ENCODE measurements around the gene BTG1. TPM values are rescaled to one million over a fixed set of nuclear protein-coding genes. Genes with fewer than 3 reads are reported as not detected.

BTG1 gene
- total RNA-seq, 1 donor from 2014 or later = 164 TPM

- H3K9me3 Mint-ChIP-seq (ENCODE audit: low read depth) = peaks cover 15% of the 10 kb centered on the region
- no peak for DNase-seq (ENCODE audit: low spot score, unreplicated experiment)
- peaks cover 17% of the 10 kb centered on the region for H3K36me3 Mint-ChIP-seq (ENCODE audit: insufficient read depth)
- H3K4me1 Mint-ChIP-seq (ENCODE audit: low read depth) = peaks cover 28% of the 10 kb centered on the region
- no peak overlapping the region for H3K4me3 Mint-ChIP-seq (ENCODE audit: low read depth)
- TF ChIP-seq CTCF (IDR thresholded peaks at IDR 0.05; ENCODE audit: unreplicated experiment) = no peak
- H3K27ac Mint-ChIP-seq = peak overlapping the region; percentile 41
- no peaks in the 10 kb centered on the region for H3K27me3 Mint-ChIP-seq
Measured at GRCh38 chr12:92118826-92119536, 26.7 kb downstream of the BTG1 start.

GRCh38 chr12:92114834-92115233, 30.8 kb downstream of the BTG1 start:
- H3K27me3 Mint-ChIP-seq = no peaks in the 10 kb centered on the region
- H3K4me1 Mint-ChIP-seq (ENCODE audit: low read depth) = peaks cover 19% of the 10 kb centered on the region
- H3K36me3 Mint-ChIP-seq (ENCODE audit: insufficient read depth) = peaks cover 14% of the 10 kb centered on the region
- TF ChIP-seq CTCF (IDR thresholded peaks at IDR 0.05; ENCODE audit: unreplicated experiment) = no peak
- peaks cover 8% of the 10 kb centered on the region for H3K9me3 Mint-ChIP-seq (ENCODE audit: low read depth)
- no peak overlapping the region for H3K4me3 Mint-ChIP-seq (ENCODE audit: low read depth)
- DNase-seq (ENCODE audit: low spot score, unreplicated experiment) = no peak
- no peak overlapping the region for H3K27ac Mint-ChIP-seq

GRCh38 chr12:92111256-92111655, 34.4 kb downstream of the BTG1 start:
- no peak for DNase-seq (ENCODE audit: low spot score, unreplicated experiment)
- Mint-ChIP-seq H3K36me3 (ENCODE audit: insufficient read depth) (peaks cover 2% of the 10 kb centered on the region), H3K27me3 (no peaks in the 10 kb centered on the region), H3K27ac (peak overlapping the region; percentile 4), H3K4me3 (ENCODE audit: low read depth) (no peak overlapping the region), H3K9me3 (ENCODE audit: low read depth) (no peaks in the 10 kb centered on the region), H3K4me1 (ENCODE audit: low read depth) (peaks cover 51% of the 10 kb centered on the region)
- TF ChIP-seq CTCF (IDR thresholded peaks at IDR 0.05; ENCODE audit: unreplicated experiment) = no peak

GRCh38 chr12:92110083-92110640, 35.5 kb downstream of the BTG1 start:
- no peak for TF ChIP-seq CTCF (IDR thresholded peaks at IDR 0.05; ENCODE audit: unreplicated experiment)
- Mint-ChIP-seq H3K4me1 (ENCODE audit: low read depth) (peaks cover 58% of the 10 kb centered on the region), H3K36me3 (ENCODE audit: insufficient read depth) (peaks cover 3% of the 10 kb centered on the region), H3K9me3 (ENCODE audit: low read depth) (no peaks in the 10 kb centered on the region), H3K4me3 (ENCODE audit: low read depth) (no peak overlapping the region), H3K27me3 (no peaks in the 10 kb centered on the region), H3K27ac (peak overlapping the region; percentile 63)
- DNase-seq (ENCODE audit: low spot score, unreplicated experiment) = no peak

- Mint-ChIP-seq H3K9me3 (ENCODE audit: low read depth) (no peaks in the 10 kb centered on the region), H3K4me3 (ENCODE audit: low read depth) (no peak overlapping the region), H3K4me1 (ENCODE audit: low read depth) (peaks cover 59% of the 10 kb centered on the region), H3K36me3 (ENCODE audit: insufficient read depth) (peaks cover 5% of the 10 kb centered on the region), H3K27ac (peak overlapping the region; percentile 76), H3K27me3 (no peaks in the 10 kb centered on the region)
- no peak for DNase-seq (ENCODE audit: low spot score, unreplicated experiment)
- no peak for TF ChIP-seq CTCF (IDR thresholded peaks at IDR 0.05; ENCODE audit: unreplicated experiment)
Measured at GRCh38 chr12:92109613-92110012, 36.0 kb downstream of the BTG1 start.
